Fibroblast of lung (primary cell): Measurements from ENCODE around the gene NEDD4L. TPM values are rescaled to one million over a fixed set of nuclear protein-coding genes. Genes with fewer than 3 reads are reported as not detected.

Source experiments
- DNase-seq, 2 donors: peaks; one replicate each; pipeline versions ENCODE4 v3.0.0 to v3.0.0-alpha.2; 2010; ENCODE audit warnings: low read depth in 2 of 2
- H2AFZ ChIP-seq: 2 replicates; pipeline ENCODE4 v1.5.1; 2012; ENCODE audit warnings: low read length, control low read depth, inconsistent platforms
- H3K27ac ChIP-seq: 2 replicates; pipeline ENCODE4 v1.5.1; 2011; ENCODE audit warnings: low read length, control low read depth; ENCODE audit not compliant: insufficient read depth
- H3K27me3 ChIP-seq: 2 replicates; pipeline ENCODE4 v1.5.1; 2011; ENCODE audit warnings: mild to moderate bottlenecking, low read length; ENCODE audit not compliant: control insufficient read depth, insufficient read depth
- H3K36me3 ChIP-seq: 2 replicates; pipeline ENCODE4 v1.5.1; 2011; ENCODE audit warnings: low read length; ENCODE audit not compliant: control insufficient read depth, insufficient read depth
- H3K4me1 ChIP-seq: 2 replicates; pipeline ENCODE4 v1.5.1; 2011; ENCODE audit warnings: low read length; ENCODE audit not compliant: control insufficient read depth, insufficient read depth; ENCODE audit errors: extremely low read depth
- H3K4me2 ChIP-seq: 2 replicates; pipeline ENCODE4 v1.5.1; 2011; ENCODE audit warnings: low read length, control low read depth; ENCODE audit not compliant: insufficient read depth; ENCODE audit errors: extremely low read depth
- H3K4me3 ChIP-seq, 4 experiments: fragments of 200-600 bp in 1 of 4; sonication (generic) in 1 of 4; replicated peaks in 1 of 4; 2 replicates each; pipeline ENCODE4 v1.5.1; 2011 to 2016; ENCODE audit warnings: low read length in 4 of 4, low read depth in 3 of 4, mild to moderate bottlenecking in 3 of 4, control low read depth in 2 of 4, inconsistent platforms in 1 of 4, mixed read lengths in 1 of 4; ENCODE audit not compliant: insufficient read depth in 1 of 4; ENCODE audit errors: control extremely low read depth in 1 of 4
- H3K79me2 ChIP-seq: 2 replicates; pipeline ENCODE4 v1.5.1; 2012; ENCODE audit warnings: mild to moderate bottlenecking, low read length, inconsistent platforms; ENCODE audit not compliant: control insufficient read depth, insufficient read depth
- H3K9ac ChIP-seq: 2 replicates; pipeline ENCODE4 v1.5.1; 2011; ENCODE audit warnings: mild to moderate bottlenecking, low read length, control low read depth; ENCODE audit not compliant: insufficient read depth
- H3K9me3 ChIP-seq: 2 replicates; pipeline ENCODE4 v1.5.1; 2012; ENCODE audit warnings: low read depth, low read length; ENCODE audit not compliant: control insufficient read depth, insufficient read depth
- H4K20me1 ChIP-seq: 2 replicates; pipeline ENCODE4 v1.5.1; 2011; ENCODE audit warnings: low read length; ENCODE audit not compliant: control insufficient read depth, insufficient read depth; ENCODE audit errors: extremely low read depth
- EZH2 ChIP-seq: IDR thresholded peaks from 2 replicates; pipeline ENCODE4 v1.5.1; 2012; ENCODE audit warnings: low read length, control low read depth, mild to moderate bottlenecking; ENCODE audit errors: missing control alignments
- polyA plus RNA-seq, 2 donors: library from polyadenylated mRNA; depleted of rRNA in 1 of 2; stranded (reverse) in 1 of 2; unstranded in 1 of 2; fragments of >200 nt; gene quantifications; 2 replicates each; pipeline ENCODE4 v1.2.1, GENCODE V29; 2011 to 2012; ENCODE audit warnings: missing spikeins in 1 of 2
- total RNA-seq: library from RNA; depleted of rRNA; stranded (reverse); fragments of >200 nt; gene quantifications from 2 replicates; pipeline ENCODE4 v1.2.1, GENCODE V29; 2014
- TF ChIP-seq, protein P1 (sequence below), 2 donors: IDR thresholded peaks in 1 of 2; conservative IDR thresholded peaks in 1 of 2; 1 replicate in 1 of 2; 2 replicates in 1 of 2; pipeline ENCODE4 v1.5.1; 2011 to 2012; ENCODE audit warnings: low read length in 2 of 2, control low read depth in 1 of 2, inconsistent platforms in 1 of 2, low read depth in 1 of 2, mild to moderate bottlenecking in 1 of 2

NEDD4L gene
- total and polyA plus RNA-seq, 2 donors (not counting 1 experiment from before 2014, with no cell fraction given): 5.5 to 18.7 TPM

- Histone ChIP-seq H3K79me2 (no peaks in the 10 kb centered on the region), H2AFZ (no peak overlapping the region), H3K9ac (no peak overlapping the region), H3K4me3 (no peak overlapping the region), H3K9me3 (no peaks in the 10 kb centered on the region), H4K20me1 (no peaks in the 10 kb centered on the region), H3K27me3 (peaks cover 4% of the 10 kb centered on the region), H3K4me2 (no peak overlapping the region), H3K36me3 (no peaks in the 10 kb centered on the region), H3K27ac (no peak overlapping the region), H3K4me1 (no peaks in the 10 kb centered on the region)
- TF ChIP-seq EZH2: no peak
- DNase-seq: no peak
These were observed 359.9 kb downstream of the NEDD4L start for GRCh38 chr18:58403799-58404455.

GRCh38 chr18:58405107-58405898 lies 361.3 kb downstream of the NEDD4L start:
- Histone ChIP-seq H4K20me1 (no peaks in the 10 kb centered on the region), H3K9me3 (no peaks in the 10 kb centered on the region), H2AFZ (no peak overlapping the region), H3K27me3 (peaks cover 13% of the 10 kb centered on the region), H3K9ac (no peak overlapping the region), H3K27ac (no peak overlapping the region), H3K36me3 (no peaks in the 10 kb centered on the region), H3K79me2 (no peaks in the 10 kb centered on the region), H3K4me3 (no peak overlapping the region), H3K4me2 (no peak overlapping the region), H3K4me1 (no peaks in the 10 kb centered on the region)
- TF ChIP-seq, protein P1, sequence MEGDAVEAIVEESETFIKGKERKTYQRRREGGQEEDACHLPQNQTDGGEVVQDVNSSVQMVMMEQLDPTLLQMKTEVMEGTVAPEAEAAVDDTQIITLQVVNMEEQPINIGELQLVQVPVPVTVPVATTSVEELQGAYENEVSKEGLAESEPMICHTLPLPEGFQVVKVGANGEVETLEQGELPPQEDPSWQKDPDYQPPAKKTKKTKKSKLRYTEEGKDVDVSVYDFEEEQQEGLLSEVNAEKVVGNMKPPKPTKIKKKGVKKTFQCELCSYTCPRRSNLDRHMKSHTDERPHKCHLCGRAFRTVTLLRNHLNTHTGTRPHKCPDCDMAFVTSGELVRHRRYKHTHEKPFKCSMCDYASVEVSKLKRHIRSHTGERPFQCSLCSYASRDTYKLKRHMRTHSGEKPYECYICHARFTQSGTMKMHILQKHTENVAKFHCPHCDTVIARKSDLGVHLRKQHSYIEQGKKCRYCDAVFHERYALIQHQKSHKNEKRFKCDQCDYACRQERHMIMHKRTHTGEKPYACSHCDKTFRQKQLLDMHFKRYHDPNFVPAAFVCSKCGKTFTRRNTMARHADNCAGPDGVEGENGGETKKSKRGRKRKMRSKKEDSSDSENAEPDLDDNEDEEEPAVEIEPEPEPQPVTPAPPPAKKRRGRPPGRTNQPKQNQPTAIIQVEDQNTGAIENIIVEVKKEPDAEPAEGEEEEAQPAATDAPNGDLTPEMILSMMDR (conservative IDR thresholded peaks at IDR 0.05 in 1 of 2, IDR thresholded peaks at IDR 0.05 in 1 of 2; ENCODE audit: low read depth in 1 of 2, low read length in 2 of 2): no peak
- TF ChIP-seq EZH2: no peak
- DNase-seq: no peak

DNA sequence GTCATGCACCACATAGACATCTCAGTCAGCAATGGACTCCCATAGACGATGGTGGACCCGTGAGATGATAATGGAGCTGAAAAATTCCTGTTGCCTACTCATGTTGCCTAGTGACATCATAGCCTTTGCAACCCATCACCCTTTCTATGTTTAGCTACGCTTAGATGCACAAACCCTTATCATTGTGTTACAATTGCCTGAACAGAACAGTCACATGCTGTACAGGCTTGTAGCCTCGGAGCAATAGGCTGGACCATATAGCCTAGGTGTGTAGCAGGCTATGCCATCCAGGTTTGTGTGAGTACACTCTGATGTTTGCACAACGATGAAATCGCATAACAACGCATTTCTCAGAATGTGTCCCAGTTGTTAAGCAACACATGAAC lies 363.2 kb downstream of the NEDD4L start:
- no peaks in the 10 kb centered on the region for H3K4me1 ChIP-seq
- H3K9ac ChIP-seq: no peak overlapping the region
- H2AFZ ChIP-seq: no peak overlapping the region
- H3K79me2 ChIP-seq: no peaks in the 10 kb centered on the region
- no peaks in the 10 kb centered on the region for H3K36me3 ChIP-seq
- no peak overlapping the region for H3K27ac ChIP-seq
- no peak overlapping the region for H3K4me3 ChIP-seq
- H3K4me2 ChIP-seq: no peak overlapping the region
- peak in 1 of 2 donors; percentile 6 for DNase-seq
- peaks cover 15% of the 10 kb centered on the region for H3K27me3 ChIP-seq
- no peaks in the 10 kb centered on the region for H4K20me1 ChIP-seq
- TF ChIP-seq EZH2: no peak
- TF ChIP-seq, protein P1 (conservative IDR thresholded peaks at IDR 0.05 in 1 of 2, IDR thresholded peaks at IDR 0.05 in 1 of 2; ENCODE audit: low read depth in 1 of 2, low read length in 2 of 2): no peak
- H3K9me3 ChIP-seq: no peaks in the 10 kb centered on the region
